ENCODE data around the gene DEPDC4. TPM values are rescaled to one million over a fixed set of nuclear protein-coding genes. Genes with fewer than 3 reads are reported as not detected.
A peak's percentile ranks its signal among the peaks of the same experiment; 100 is the strongest.

DEPDC4 gene
- total RNA-seq, 1 experiment from 2014 or later, result 2.0 TPM

GRCh38 chr12:100267603-100268281 is 863 bp upstream of the DEPDC4 start:
- Histone ChIP-seq H3K4me2 (ENCODE audit: low read length) (peak overlapping the region; percentile 90), H3K36me3 (ENCODE audit: low read depth, low read length) (no peaks in the 10 kb centered on the region), H3F3A (ENCODE audit: low read length, unreplicated experiment) (no peaks in the 10 kb centered on the region), H4K20me1 (ENCODE audit: low read length) (peaks cover 13% of the 10 kb centered on the region), H3K27me3 (ENCODE audit: low read length) (no peaks in the 10 kb centered on the region), H3K79me2 (ENCODE audit: low read length) (peaks cover 55% of the 10 kb centered on the region), H3K9me2 (replicated peaks; ENCODE audit: low read length) (no peaks in the 10 kb centered on the region), H3K9me3 (ENCODE audit: low read length) (no peaks in the 10 kb centered on the region), H3K4me1 (ENCODE audit: insufficient read depth, low read length) (peaks cover 17% of the 10 kb centered on the region), H3K4me3 (ENCODE audit: low read length) (peak overlapping the region; percentile 92), H3K27ac (ENCODE audit: low read length) (peak overlapping the region; percentile 68), H3K9ac (ENCODE audit: low read length) (peak overlapping the region; percentile 87), H2AFZ (ENCODE audit: low read length) (peak overlapping the region; percentile 93)
- DNase-seq (peak; percentile 30), ATAC-seq (peak; percentile 23)
- no peak for TF ChIP-seq EZH2 (IDR thresholded peaks at IDR 0.05; ENCODE audit: low read length, unreplicated experiment)
- TF ChIP-seq, protein P1, sequence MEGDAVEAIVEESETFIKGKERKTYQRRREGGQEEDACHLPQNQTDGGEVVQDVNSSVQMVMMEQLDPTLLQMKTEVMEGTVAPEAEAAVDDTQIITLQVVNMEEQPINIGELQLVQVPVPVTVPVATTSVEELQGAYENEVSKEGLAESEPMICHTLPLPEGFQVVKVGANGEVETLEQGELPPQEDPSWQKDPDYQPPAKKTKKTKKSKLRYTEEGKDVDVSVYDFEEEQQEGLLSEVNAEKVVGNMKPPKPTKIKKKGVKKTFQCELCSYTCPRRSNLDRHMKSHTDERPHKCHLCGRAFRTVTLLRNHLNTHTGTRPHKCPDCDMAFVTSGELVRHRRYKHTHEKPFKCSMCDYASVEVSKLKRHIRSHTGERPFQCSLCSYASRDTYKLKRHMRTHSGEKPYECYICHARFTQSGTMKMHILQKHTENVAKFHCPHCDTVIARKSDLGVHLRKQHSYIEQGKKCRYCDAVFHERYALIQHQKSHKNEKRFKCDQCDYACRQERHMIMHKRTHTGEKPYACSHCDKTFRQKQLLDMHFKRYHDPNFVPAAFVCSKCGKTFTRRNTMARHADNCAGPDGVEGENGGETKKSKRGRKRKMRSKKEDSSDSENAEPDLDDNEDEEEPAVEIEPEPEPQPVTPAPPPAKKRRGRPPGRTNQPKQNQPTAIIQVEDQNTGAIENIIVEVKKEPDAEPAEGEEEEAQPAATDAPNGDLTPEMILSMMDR (conservative IDR thresholded peaks at IDR 0.05; ENCODE audit: low read depth, low read length), result no peak
- TF ChIP-seq EZH2phosphoT487 (IDR thresholded peaks at IDR 0.05; ENCODE audit: borderline replicate concordance, low read length), result no peak
- BruUV-seq (replicated peaks), result no TSS peak
- intact Hi-C loops (cut with micrococcal nuclease), result loop anchor here (1.0 kb wide), 4 partner anchors 33 to 307 kb away; partner anchors contain the start of gene ACTR6
- ChIA-PET POLR2A (ENCODE audit: unreplicated experiment) (interaction anchor here (0.6 kb wide), 2 partner anchors 21 to 57 kb away, joined by 3 to 10 read pairs; no protein-coding TSS in a partner anchor), CTCF (interaction anchor here (0.6 kb wide), 2 partner anchors 33 to 70 kb away, joined by 3 read pairs; no protein-coding TSS in a partner anchor)

- Histone ChIP-seq H3K4me2 (ENCODE audit: low read length) (peak overlapping the region; percentile 90), H3K27ac (ENCODE audit: low read length) (peak overlapping the region; percentile 68), H4K20me1 (ENCODE audit: low read length) (peaks cover 13% of the 10 kb centered on the region), H3K9me3 (ENCODE audit: low read length) (no peaks in the 10 kb centered on the region), H3K9ac (ENCODE audit: low read length) (peak overlapping the region; percentile 87), H3K9me2 (replicated peaks; ENCODE audit: low read length) (no peaks in the 10 kb centered on the region), H3F3A (ENCODE audit: low read length, unreplicated experiment) (no peaks in the 10 kb centered on the region), H3K27me3 (ENCODE audit: low read length) (no peaks in the 10 kb centered on the region), H2AFZ (ENCODE audit: low read length) (peak overlapping the region; percentile 93), H3K36me3 (ENCODE audit: low read depth, low read length) (no peaks in the 10 kb centered on the region), H3K4me3 (ENCODE audit: low read length) (peak overlapping the region; percentile 92), H3K79me2 (ENCODE audit: low read length) (peaks cover 43% of the 10 kb centered on the region), H3K4me1 (ENCODE audit: insufficient read depth, low read length) (peaks cover 17% of the 10 kb centered on the region)
- TF ChIP-seq EZH2phosphoT487 (IDR thresholded peaks at IDR 0.05; ENCODE audit: borderline replicate concordance, low read length) (no peak), EZH2 (IDR thresholded peaks at IDR 0.05; ENCODE audit: low read length, unreplicated experiment) (no peak)
- TF ChIP-seq, protein P1 (conservative IDR thresholded peaks at IDR 0.05; ENCODE audit: low read depth, low read length), result no peak
- intact Hi-C loops (cut with micrococcal nuclease), result no loop called here
- BruUV-seq (replicated peaks), result no TSS peak
- peak; percentile 82 for ATAC-seq
- CTCF ChIA-PET, result interaction anchor here (0.6 kb wide), 1 partner anchor 361 kb away, joined by 7 read pairs; no protein-coding TSS in a partner anchor
- DNase-seq, result no peak
- POLR2A ChIA-PET (ENCODE audit: unreplicated experiment), result interaction anchor here (0.5 to 0.7 kb wide), 6 partner anchors 9 to 1911 kb away, joined by 3 to 34 read pairs (median 7); no protein-coding TSS in a partner anchor
Measured at GRCh38 chr12:100266585-100266834, 369 bp downstream of the DEPDC4 start.
